ENCODE data around the gene CGNL1.

DNA sequence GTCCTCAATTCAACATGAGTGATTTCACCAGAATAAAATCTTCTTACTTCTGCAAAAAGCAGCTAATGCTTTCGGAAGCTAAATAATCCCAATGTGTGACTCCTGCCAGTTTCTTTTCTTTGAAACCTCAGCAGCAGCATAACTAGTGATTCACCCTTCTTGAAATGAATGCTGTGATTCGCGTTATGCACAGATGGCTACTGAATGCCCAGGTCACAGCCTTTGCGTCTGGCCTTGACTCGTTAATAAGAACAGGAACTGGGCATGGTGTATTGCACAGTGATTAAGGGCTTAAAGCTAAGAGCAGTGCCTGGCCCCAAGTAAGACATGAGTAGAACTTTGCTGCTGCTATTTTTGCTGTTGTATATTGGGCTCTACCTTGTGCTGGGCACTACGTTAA is 19.0 kb downstream of the CGNL1 start:
- TF ChIP-seq CTCF (conservative IDR thresholded peaks at IDR 0.05) = no peak
- no peak for TF ChIP-seq ZFX (IDR thresholded peaks at IDR 0.05)

All from C4-2B (cell line).